Subcutaneous adipose tissue (tissue), 4 donors: Measurements from ENCODE around the gene OPHN1. TPM values are rescaled to one million over a fixed set of nuclear protein-coding genes. Genes with fewer than 3 reads are reported as not detected.

Experiments
- CTCF ChIP-seq: fragments of 450-650 bp; IDR thresholded peaks from one replicate; pipeline ENCODE4 v1.5.1; 2016; ENCODE audit warnings: low read depth, mild to moderate bottlenecking, control low read depth, antibody characterized with exemption, moderate library complexity
- total RNA-seq, 4 donors: library from RNA; depleted of rRNA; stranded (reverse); fragments of >200 nt; gene quantifications; one replicate each; pipeline ENCODE4 v1.1.0, GENCODE V29; 2016

Gene OPHN1
- total RNA-seq, 4 donors from 2014 or later, result 11.4 to 29.4 (median 17.8) TPM

GRCh38 chrX:68121835-68122234 lies 311.5 kb downstream of the OPHN1 start:
- TF ChIP-seq CTCF, result no peak

DNA sequence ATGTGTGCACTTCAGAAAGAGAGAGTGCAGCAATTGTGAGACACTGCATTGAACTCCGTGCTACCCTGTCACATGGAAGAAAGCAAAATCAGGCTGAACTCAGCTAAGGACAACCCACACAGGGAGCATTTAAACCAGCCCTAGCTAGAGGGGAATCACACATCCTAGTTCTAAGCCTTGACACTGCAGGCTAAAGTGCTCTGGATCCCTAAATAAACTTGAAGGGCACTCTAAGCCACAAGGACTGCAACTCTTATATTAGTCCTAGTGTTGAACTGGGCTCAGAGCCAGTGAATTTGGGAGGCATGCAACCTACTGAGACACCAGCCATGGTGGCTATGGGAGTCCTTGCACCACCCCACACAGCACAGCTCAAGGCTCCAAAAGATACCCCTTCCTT lies 311.9 kb downstream of the OPHN1 start:
- TF ChIP-seq CTCF, result no peak

DNA sequence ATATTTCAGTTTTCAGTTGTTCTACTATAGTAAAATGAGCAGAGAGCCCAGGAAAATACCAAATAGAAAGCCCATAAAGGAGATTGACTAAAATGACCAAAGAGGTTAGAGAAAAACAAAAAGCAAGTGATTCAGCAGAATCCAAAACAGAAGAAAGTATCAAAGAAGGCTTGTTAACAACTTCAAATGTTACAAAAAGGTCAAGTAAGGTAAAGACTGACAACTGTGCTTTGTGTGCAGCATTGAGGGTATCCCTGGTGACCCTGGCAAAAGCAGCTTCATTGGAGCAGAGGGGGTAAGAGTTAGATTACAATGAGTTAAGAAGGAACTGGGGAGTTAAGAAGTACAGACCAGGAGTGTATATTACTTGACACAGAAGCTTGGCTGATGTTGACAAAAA lies 317.9 kb downstream of the OPHN1 start:
- TF ChIP-seq CTCF, result no peak

DNA sequence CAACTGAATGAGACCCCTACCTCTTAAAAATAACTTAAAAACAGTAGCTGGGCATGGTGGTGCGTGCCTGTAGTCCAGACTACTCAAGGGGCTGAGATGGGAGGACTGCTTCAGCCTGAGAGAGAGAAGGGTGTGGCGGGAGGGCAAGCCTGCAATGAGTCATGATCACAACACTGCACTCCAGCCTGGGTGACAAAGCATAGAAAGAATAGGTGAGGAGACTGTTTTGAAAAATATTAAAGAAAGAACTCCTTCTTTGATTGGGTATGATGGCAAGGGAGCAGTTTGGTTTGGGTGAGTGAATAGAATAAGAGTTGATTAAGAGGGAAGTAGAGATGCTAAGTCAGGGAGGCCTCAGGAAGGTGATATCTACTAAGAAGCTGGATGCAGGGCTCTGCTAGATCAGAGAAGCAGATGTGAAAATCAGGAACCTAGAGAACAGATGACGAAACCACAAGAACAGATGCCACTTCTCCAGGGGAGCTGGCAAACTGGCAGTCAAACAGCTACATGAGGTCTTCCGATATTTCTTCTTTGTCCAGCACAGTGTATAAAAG lies 318.6 kb downstream of the OPHN1 start:
- no peak for TF ChIP-seq CTCF

GRCh38 chrX:68113837-68114572 lies 319.3 kb downstream of the OPHN1 start:
- no peak for TF ChIP-seq CTCF

DNA sequence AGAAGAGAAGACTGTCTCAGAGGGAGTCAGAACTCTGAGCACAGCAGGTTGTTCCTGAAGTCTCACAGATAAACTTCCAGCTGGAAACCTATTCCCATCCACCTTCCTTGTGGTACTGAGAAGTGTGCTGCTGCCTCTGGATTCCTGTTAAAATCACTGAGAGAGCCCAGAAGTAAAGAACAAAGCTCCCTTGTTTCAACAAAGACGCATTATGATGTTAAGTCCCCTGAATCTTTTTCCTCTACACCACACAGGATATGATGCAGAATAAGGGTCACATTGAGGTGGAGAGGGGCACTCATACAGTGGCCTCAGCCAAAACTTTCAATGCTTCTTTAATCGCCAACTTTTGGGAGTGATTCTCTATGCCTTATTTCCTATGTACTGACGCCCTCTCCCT lies 321.0 kb downstream of the OPHN1 start:
- no peak for TF ChIP-seq CTCF

GRCh38 chrX:68109162-68109561 lies 324.1 kb downstream of the OPHN1 start:
- no peak for TF ChIP-seq CTCF
